HG03439 (cell line): ENCODE results near the gene TYMS.
"Not testable (repeated sequence)": the region's sequence is repeated elsewhere in the genome, so short reads cannot be mapped to it uniquely, and the experiment has no call there.

Experiments
- ATAC-seq: cut with Tn5 transposase; IDR thresholded peaks from one replicate; pipeline ENCODE4 v1.9.1; 2021; ENCODE audit warnings: mild to moderate bottlenecking, moderate library complexity; ENCODE audit not compliant: unreplicated experiment

The TYMS gene

DNA sequence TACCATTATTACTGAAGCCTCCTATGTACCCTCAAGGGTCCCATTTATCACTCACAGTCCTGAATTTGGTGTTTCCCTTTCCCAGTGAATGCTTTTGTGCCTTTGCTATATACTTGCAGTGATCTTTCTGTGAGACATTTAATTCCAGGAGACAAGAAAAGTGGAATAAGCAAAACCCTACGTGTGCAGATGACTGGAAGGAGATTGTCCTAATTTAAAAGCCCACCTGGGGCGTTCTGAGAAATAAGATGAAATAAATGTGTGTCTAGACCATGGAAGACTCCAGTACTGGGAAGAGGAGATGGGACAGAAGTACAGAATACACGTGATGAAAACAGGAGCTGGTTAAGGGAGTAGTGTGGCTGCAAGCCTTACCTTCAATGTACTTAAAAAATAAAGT, 19.3 kb downstream of the TYMS start:
- no peak for ATAC-seq

DNA sequence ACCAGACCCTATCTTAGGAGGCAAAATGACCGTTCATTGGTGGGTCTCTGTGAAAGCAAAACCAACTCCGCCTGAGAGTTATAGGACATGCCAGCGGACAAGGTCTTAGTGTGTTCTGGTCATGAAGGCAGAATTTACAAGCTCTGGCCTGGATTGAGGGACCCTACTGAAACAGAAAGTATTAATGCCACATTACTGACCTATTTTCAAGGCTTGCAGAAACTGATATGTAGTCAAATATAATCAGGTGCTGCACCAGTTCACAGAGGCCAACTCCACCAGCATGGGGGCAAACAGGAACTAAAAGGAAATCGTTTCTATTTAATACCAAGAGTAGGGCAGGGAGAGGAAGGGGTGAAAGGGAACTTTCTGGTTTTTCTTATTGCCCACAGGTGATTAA, 19.7 kb downstream of the TYMS start:
- no peak for ATAC-seq

GRCh38 chr18:677951-678381, 20.5 kb downstream of the TYMS start:
- no peak for ATAC-seq

GRCh38 chr18:678482-679182, 21.2 kb downstream of the TYMS start:
- no peak for ATAC-seq

GRCh38 chr18:679516-679915, 22.1 kb downstream of the TYMS start:
- no peak for ATAC-seq

GRCh38 chr18:680392-680791, 22.9 kb downstream of the TYMS start:
- no peak for ATAC-seq

GRCh38 chr18:681985-682384, 24.5 kb downstream of the TYMS start:
- ATAC-seq, result no peak

- ATAC-seq, result not testable (repeated sequence)
These were observed 25.0 kb downstream of the TYMS start for GRCh38 chr18:682416-682815.

DNA sequence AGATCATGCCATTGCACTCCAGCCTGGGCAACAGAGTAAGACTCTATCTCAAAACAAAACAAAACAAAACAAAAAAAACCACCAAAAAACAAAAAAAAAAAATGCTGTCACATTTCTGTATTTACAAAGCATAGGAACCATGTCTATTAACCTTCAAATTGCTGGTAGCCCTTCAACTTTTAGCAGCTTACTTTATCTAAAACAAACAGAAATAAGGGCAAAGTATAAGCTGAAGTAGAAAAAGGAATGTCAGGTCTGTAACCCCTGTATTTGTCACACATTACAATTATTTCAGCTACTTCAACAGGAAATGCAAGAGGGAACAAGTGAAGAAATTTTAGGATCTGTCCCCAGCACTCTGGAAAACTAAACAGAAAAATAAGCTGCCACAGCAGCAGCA, 25.4 kb downstream of the TYMS start:
- ATAC-seq, result no peak

DNA sequence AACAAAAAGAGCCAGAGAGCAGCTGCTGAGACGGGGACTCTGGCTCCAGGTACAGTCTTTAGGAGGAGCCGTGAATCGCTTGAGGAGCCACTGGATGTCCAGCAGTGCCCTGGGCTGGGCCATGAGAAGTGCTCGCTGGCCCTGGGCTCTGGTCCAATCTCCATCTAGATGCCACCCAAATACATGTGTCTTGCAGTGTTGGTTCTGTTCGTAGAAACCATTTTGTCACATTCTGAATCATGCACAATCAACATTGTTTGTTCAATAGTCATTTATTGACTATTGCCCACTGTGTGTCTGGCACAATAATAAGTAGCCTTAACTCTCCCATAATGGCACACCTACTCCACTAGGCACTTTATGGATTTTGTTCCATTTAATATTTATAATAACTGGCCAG, 26.1 kb downstream of the TYMS start:
- ATAC-seq, result no peak

DNA sequence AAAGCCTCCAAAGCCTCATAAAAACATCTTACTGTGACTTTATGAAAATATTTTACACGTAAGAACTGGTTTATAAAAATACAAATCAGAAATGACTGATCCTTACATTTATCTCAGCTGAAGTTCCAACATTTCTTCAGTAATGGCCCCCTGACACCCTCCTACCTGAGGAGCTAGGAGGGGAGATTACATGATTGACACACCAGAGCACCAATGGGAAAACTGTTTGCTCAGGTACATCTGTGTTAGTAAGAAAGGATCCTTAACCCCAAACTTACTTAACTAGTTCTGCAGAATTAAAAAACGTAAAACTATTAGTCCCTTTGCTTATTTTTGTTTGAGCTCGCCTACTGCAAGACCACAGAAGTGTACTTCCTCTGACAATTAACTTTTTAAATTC, 28.0 kb downstream of the TYMS start:
- ATAC-seq, result no peak

DNA sequence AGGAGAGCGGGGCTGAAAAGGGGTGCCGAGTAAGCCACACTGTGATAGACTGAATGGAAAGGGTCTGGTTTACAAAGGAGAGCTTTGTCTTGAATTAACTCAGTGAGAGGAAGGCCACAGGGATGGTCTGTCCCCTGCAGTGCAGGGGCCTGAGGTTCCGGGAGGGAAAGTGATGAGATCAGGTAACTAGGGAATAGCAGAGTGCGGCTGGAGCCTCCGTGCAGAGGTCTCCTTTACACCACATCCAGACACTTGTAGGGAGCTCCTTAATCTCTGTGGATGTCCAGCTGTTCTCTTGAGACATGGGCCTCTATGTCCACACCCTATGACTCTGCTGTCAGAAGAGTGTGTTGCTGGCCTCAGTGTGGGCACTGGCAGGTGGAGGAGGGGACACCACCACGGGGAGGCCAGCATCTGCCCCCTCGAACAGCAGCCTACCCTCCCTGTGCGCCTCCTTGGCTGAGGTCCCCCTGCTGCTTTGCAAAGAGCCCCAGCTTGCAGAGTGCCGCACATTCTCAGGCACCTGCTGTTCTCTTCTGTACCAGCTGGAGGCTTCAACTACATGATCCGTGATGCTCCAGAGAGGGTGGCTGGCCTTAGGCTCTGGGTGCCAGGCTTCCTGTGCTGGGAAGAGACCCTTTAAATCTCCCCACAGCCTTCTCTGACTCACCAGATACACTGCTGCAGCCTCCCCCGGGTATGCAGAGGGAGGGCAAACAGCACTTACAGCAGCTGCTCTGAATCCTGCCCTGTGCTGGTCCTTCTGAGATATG, 29.1 kb downstream of the TYMS start:
- no peak for ATAC-seq

DNA sequence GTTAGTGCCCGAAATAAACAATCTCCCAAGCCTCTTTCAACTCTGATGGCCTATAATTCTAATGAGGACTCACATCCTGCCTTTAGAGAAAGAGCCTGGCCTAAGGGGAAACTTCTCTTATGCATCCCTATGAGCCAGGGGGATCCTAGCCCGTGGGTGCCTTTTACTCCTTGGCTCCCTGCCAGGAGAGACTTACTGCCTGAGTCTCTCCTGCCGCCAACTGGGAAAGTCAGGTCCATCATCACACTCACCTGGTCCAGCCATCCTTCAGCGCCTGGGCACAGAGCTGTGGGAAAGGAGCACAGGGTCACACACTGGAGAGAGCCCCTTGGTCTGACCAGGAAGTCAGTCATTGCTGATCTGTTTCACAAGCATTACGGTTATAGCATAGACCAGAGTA, 30.9 kb downstream of the TYMS start:
- ATAC-seq, result no peak

- no peak for ATAC-seq
These were observed 35.4 kb downstream of the TYMS start for GRCh38 chr18:692824-693223.

GRCh38 chr18:693466-694187, 36.2 kb downstream of the TYMS start:
- ATAC-seq, result no peak

DNA sequence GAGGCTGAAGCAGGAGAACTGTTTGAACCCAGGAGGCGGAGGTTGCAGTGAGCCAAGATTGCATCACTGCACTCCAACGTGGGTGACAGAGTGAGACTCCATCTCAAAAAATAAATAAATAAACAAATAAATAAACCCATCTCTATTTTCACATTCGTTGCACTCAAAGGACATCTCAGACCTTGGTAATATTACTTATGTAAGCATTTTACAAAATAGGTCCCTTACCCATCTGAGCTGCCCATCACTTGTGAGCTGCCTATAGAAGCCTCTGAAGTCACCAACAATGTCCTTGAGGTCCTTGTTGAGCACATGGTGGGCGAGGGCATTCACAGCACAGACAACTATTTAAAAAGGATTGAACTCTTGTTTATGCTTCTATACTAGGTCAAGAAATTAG, 39.6 kb downstream of the TYMS start:
- ATAC-seq, result no peak

- no peak for ATAC-seq
These were observed 40.3 kb downstream of the TYMS start for GRCh38 chr18:697800-698199.

DNA sequence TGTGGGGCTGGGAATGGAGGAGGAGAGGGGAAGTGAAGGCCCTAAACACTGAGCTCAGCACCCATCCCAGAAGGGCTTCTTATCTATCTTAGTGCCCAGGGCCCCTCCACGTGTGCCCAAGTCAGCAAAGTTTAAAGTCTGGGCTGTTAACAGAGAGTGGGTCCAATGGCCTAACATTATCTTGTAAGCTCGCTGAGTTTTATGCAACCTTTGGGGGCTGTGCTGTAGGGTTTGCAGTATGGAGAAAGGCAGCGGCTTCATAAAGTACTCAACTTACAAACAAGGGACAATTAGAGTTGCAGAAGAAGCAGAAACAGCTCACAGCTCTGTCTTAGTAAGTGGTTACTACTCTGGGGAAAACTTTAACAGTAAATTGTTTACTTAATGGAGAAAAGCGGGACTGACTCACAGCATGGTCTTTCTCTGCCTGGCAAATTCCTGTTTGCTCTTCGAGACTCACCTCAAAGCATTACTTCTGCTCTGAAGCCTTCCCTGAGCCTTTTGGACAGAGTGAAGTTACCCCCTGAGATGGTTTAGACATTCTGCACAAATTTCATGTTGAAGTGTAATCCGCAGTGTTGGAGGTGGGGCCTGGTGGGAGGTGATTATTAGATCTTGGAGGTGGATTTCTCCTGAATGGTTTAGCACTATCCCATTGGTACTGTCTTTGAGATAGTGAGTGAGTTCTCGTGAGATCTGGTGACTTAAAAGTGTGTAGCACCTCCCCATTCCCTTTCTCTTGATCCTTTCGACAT, 45.9 kb downstream of the TYMS start:
- ATAC-seq, result no peak

- ATAC-seq, result no peak
These were observed 49.0 kb downstream of the TYMS start for GRCh38 chr18:706405-706804.

DNA sequence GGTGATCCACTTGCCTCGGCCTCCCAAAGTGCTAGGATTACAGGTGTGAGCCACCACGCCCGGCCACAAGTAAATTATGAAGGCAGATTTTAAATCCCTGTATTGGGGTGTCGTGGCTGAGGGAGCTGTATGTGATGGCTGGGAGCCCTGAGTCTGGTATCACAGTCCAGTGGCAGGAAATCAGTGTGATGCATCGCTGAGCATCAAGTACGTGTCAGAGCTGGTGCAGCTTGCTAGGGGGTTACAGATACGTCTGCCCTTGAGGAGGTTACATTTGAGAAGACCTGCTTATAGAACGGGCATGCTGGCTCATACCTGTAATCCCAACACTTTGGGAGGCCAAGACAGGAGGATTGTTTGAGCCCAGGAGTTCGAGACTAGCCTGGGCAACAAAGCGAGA, 50.6 kb downstream of the TYMS start:
- ATAC-seq, result no peak

DNA sequence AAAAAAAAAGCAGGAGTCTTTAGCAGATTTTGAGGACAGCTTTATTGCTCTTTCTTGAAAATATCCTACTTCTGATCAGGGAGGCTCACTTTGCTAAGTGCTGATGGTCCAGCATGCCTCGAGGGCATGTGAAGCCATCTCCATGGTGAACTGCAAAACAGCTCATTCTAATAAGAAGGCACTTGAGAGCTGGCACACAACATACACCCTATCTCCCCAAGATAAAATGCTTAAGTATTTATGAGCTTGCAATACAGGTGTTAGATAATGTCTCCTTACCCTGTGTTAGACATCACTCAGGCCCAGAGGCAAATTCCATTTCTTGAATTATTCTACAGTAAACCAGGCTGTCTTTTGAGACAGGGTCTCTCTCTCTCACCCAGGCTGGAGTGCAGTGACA, 52.3 kb downstream of the TYMS start:
- no peak for ATAC-seq
